Measurements from ENCODE around the gene LEFTY2.
"Not testable (repeated sequence)": the region's sequence is repeated elsewhere in the genome, so short reads cannot be mapped to it uniquely, and the experiment has no call there.

LEFTY2 gene

DNA sequence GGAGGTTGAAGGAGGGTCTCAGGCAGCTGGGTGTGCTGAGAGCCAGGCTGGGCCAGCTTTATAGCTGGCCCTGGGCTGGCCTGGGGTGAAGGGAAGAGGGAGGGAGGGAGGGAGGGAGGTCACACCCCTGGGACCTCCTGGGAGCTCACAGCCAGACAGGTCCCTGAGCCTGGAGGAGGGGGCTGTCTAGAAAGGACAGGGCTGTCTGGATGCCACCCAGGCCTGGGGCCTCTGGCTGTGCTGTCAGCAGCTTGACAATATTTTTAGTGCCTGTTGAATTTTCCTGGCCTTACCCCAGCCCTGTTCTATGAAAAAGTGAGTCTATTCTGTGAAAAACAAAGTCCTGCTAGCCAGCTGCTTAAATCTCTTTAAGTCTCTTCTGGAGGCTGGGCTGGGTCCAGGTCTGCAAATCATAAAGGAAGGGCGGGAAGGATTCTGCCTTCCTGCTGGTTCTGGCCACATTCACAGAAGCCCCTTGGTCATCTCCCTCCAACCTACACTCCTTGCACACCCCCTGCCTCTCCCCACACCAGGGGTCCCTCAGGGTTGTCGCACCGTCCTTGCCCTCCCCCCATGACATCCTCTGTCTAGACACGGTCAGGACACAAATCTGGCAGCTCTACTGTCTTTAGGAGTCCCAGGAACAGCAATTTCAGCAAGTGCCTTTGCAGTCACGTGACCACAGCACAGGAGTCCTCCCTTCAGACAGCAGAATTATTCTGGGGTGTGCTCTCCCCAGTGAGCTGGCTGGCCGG is at the start of gene LEFTY2:
Gene LEFTY2, minus strand, starts transcription at position 34 of the 755 bp plus-strand sequence. CDS start 80 bp downstream, outside the sequence.
- no peak for DNase-seq (ENCODE audit: low spot score)

GRCh38 chr1:225987491-225988316 is 46.7 kb upstream of the LEFTY2 start:
- no peak for DNase-seq (ENCODE audit: low spot score)

- no peak for DNase-seq (ENCODE audit: low spot score)
Measured at GRCh38 chr1:225981714-225982113, 40.7 kb upstream of the LEFTY2 start.

DNA sequence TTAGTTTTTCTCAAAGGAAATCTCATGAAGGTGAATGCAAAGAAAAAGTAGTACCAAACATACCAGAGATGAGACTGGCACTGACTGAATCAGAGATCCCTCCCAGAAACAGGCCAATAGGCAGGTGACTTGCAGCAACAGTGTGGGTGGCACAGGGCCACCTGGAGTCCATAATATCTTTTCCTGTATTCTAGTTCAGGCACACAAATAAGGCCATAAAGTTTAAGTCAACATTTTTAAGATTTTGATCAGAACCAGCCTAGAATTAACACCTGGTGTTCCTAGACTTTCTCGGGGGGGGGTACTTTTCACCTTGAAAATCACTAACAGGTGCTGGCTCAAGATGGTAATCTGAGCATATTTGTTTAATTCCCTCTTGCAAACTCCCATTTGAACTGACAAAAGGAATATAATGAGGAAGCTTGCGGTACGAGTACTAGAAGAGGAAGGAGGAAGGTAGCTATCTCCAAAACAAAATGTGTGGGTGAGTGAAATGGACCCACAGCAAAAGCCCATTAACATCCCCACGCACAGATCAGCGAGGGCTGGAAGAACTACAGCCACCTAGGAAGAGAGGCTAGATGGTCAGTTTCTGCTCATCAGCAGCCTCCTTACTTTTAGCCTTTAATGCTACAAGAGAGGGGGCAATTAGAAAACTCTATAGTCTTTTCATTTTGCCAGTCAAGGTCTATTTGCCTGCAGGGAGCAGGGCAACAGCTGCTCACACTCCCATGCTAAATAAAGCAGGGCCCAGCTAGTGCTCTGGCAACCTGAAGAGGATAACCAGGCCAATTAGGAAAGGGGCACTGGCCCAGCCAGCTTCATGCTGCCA is 39.2 kb upstream of the LEFTY2 start:
- DNase-seq (ENCODE audit: low spot score), result no peak

GRCh38 chr1:225979421-225979820 is 38.4 kb upstream of the LEFTY2 start:
- no peak for DNase-seq (ENCODE audit: low spot score)

- no peak for DNase-seq (ENCODE audit: low spot score)
Measured at GRCh38 chr1:225977937-225978748, 37.1 kb upstream of the LEFTY2 start.

- not testable (repeated sequence) for DNase-seq (ENCODE audit: low spot score)
Measured at GRCh38 chr1:225975146-225975545, 34.1 kb upstream of the LEFTY2 start.

DNA sequence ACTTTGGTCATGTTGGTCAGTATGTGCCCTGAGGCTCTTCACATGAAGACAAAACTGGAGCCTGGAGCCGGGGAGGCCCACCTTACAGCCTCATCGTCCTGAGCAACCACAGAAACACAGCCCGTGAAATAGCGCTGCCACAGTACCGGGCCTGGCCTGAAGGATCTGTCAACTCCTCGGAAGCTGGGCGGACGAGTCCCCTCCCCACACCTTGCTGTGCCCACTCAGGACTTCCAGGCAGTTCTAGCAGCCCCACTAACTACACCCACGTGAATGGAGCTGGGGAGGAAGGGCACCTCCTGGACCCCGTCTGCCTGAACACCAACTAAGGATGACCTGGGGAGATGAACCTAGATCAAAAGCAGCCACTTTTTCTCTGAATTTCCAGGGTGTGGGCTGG is 33.4 kb upstream of the LEFTY2 start:
- no peak for DNase-seq (ENCODE audit: low spot score)

DNA sequence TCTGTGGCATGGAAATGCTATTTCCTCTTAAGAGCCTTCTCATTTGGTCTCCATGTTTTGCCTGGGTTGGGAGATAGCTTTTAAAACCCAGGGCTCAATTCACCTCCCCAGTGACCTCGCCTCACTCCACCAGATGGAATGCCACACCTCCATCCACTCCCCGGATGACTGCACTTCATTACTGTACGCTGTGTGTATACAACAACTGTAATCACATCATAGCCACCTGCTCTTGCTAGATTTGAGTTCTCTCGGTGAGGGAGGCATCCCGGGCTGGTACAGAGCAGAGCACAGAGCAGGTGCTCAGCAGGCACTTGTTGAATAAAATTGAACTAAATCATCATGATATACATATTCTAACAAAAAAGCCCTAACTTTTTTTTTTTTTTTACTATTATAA is 32.1 kb upstream of the LEFTY2 start:
- no peak for DNase-seq (ENCODE audit: low spot score)

GRCh38 chr1:225972344-225973152 is 31.5 kb upstream of the LEFTY2 start:
- DNase-seq (ENCODE audit: low spot score), result no peak

GRCh38 chr1:225970592-225971157 is 29.7 kb upstream of the LEFTY2 start:
- not testable (repeated sequence) for DNase-seq (ENCODE audit: low spot score)

GRCh38 chr1:225969751-225970150 is 28.7 kb upstream of the LEFTY2 start:
- DNase-seq (ENCODE audit: low spot score), result not testable (repeated sequence)

GRCh38 chr1:225965231-225965630 is 24.2 kb upstream of the LEFTY2 start:
- no peak for DNase-seq (ENCODE audit: low spot score)

DNA sequence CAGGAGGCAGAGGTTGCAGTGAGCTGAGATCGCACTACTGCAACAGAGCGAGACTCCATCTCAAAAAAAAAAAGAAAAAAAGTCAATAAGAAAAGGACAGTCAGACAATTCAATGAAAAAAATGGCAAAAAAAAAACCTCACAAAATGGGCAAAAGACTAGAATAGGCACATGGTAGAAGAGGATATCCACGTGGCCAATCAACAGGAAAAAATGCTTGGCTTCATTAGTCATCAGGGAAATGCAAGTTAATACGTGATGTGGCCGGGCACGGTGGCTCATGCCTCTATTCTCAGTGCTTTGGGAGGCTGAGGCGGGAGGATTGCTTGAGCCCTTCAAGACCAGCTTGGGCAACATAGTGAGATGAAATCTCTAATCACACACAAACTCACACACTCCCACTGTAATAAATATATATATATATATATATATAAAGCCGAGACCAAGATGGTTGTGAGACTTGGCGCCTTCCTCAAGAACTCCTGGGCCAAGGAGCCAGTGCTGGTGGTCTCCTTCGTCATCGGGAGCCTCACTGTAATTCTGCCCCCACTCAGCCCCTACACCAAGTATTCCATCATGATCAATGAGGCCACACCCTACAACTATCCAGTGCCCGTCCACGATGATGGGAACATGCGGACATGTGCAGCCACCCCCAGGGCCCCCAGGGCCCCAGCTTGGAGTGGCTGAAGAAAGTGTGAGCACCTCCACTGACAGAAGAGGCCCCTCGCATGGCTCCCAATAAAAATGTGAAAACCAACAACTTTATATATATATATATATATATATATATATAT is 22.9 kb upstream of the LEFTY2 start:
- no peak for DNase-seq (ENCODE audit: low spot score)

DNA sequence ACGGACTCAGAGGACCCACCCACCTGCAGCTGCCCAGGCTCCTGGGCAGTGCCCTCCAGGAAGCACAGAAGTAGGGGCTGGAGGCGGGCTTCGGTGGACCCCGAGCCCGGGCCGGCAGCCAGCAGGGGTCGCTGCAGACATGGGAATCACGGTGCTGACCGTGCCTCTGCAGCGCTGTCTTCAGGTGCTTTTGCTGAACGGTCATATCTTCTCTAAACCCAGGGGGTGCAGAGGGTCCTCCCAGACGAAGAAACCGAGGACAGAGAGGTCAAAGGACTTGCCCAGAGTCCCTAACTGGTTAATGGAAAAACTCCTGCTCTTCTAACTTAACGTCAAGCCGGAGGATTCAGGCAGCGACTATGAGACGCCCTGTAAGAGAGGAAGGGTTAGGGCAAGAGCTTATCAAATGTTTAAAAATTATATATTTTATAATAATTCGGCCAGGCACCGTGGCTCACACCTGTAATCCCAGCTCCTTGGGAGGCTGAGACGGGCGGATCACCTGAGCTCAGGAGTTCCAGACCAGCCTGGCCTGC is 21.5 kb upstream of the LEFTY2 start:
- DNase-seq (ENCODE audit: low spot score), result peak; percentile 86

- no peak for DNase-seq (ENCODE audit: low spot score)
Measured at GRCh38 chr1:225961659-225962439, 20.8 kb upstream of the LEFTY2 start.

GRCh38 chr1:225958041-225958440 is 17.0 kb upstream of the LEFTY2 start:
- DNase-seq (ENCODE audit: low spot score), result no peak

DNA sequence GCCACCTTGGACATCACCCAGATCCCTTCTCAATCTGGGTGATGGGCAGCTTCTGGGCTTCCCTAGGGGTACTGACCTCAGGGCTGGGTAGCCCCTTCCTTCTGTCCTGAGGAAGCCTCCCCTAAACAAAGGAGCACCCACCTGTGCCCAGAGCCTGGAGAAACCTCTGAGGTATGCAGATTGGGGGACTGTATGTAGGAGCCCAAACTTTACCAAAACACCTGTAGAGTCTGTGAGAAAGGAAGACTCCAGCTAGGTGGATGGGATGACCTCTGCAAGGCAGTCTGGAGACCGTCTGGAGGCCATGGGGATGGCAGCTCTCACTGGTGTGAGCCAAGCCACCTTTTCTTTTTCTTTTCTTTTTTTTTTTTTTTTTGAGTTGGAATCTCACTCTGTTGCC is 13.7 kb upstream of the LEFTY2 start:
- no peak for DNase-seq (ENCODE audit: low spot score)
